ENCODE results near the gene RTN4R.

RTN4R gene

GRCh38 chr22:20215742-20216141 is 52.4 kb downstream of the RTN4R start:
- H3K27ac ChIP-seq (ENCODE audit: low read length) = no peak overlapping the region
- no peaks in the 10 kb centered on the region for H3K9me3 ChIP-seq (ENCODE audit: control insufficient read depth, low read depth, low read length)
- H3K4me3 ChIP-seq (ENCODE audit: low read length) = no peak overlapping the region
- H3K27me3 ChIP-seq (ENCODE audit: control insufficient read depth, insufficient read depth, low read length) = no peaks in the 10 kb centered on the region
- no peak overlapping the region for H3K9ac ChIP-seq (ENCODE audit: low read length)
- H3K36me3 ChIP-seq (ENCODE audit: control insufficient read depth, low read depth, low read length) = no peaks in the 10 kb centered on the region
- H3K4me1 ChIP-seq (ENCODE audit: control insufficient read depth, low read depth, low read length) = no peaks in the 10 kb centered on the region

GRCh38 chr22:20214853-20215252 is 53.3 kb downstream of the RTN4R start:
- H3K9me3 ChIP-seq (ENCODE audit: control insufficient read depth, low read depth, low read length) = no peaks in the 10 kb centered on the region
- H3K27ac ChIP-seq (ENCODE audit: low read length) = no peak overlapping the region
- H3K9ac ChIP-seq (ENCODE audit: low read length) = no peak overlapping the region
- no peaks in the 10 kb centered on the region for H3K4me1 ChIP-seq (ENCODE audit: control insufficient read depth, low read depth, low read length)
- no peaks in the 10 kb centered on the region for H3K27me3 ChIP-seq (ENCODE audit: control insufficient read depth, insufficient read depth, low read length)
- no peaks in the 10 kb centered on the region for H3K36me3 ChIP-seq (ENCODE audit: control insufficient read depth, low read depth, low read length)
- no peak overlapping the region for H3K4me3 ChIP-seq (ENCODE audit: low read length)

- Histone ChIP-seq H3K27me3 (ENCODE audit: control insufficient read depth, insufficient read depth, low read length) (no peaks in the 10 kb centered on the region), H3K9ac (ENCODE audit: low read length) (no peak overlapping the region), H3K9me3 (ENCODE audit: control insufficient read depth, low read depth, low read length) (no peaks in the 10 kb centered on the region), H3K36me3 (ENCODE audit: control insufficient read depth, low read depth, low read length) (no peaks in the 10 kb centered on the region), H3K4me1 (ENCODE audit: control insufficient read depth, low read depth, low read length) (no peaks in the 10 kb centered on the region), H3K27ac (ENCODE audit: low read length) (no peak overlapping the region), H3K4me3 (ENCODE audit: low read length) (no peak overlapping the region)
These were observed 54.0 kb downstream of the RTN4R start for GRCh38 chr22:20213833-20214708.

GRCh38 chr22:20212754-20213699 is 55.1 kb downstream of the RTN4R start:
- Histone ChIP-seq H3K27me3 (ENCODE audit: control insufficient read depth, insufficient read depth, low read length) (no peaks in the 10 kb centered on the region), H3K4me3 (ENCODE audit: low read length) (no peak overlapping the region), H3K4me1 (ENCODE audit: control insufficient read depth, low read depth, low read length) (no peaks in the 10 kb centered on the region), H3K9me3 (ENCODE audit: control insufficient read depth, low read depth, low read length) (no peaks in the 10 kb centered on the region), H3K36me3 (ENCODE audit: control insufficient read depth, low read depth, low read length) (no peaks in the 10 kb centered on the region), H3K27ac (ENCODE audit: low read length) (no peak overlapping the region), H3K9ac (ENCODE audit: low read length) (no peak overlapping the region)

- no peaks in the 10 kb centered on the region for H3K4me1 ChIP-seq (ENCODE audit: control insufficient read depth, low read depth, low read length)
- H3K27me3 ChIP-seq (ENCODE audit: control insufficient read depth, insufficient read depth, low read length) = no peaks in the 10 kb centered on the region
- H3K9me3 ChIP-seq (ENCODE audit: control insufficient read depth, low read depth, low read length) = no peaks in the 10 kb centered on the region
- no peaks in the 10 kb centered on the region for H3K36me3 ChIP-seq (ENCODE audit: control insufficient read depth, low read depth, low read length)
- no peak overlapping the region for H3K9ac ChIP-seq (ENCODE audit: low read length)
- no peak overlapping the region for H3K4me3 ChIP-seq (ENCODE audit: low read length)
- no peak overlapping the region for H3K27ac ChIP-seq (ENCODE audit: low read length)
These were observed 55.9 kb downstream of the RTN4R start for GRCh38 chr22:20211997-20212753.

GRCh38 chr22:20211409-20211996 is 56.6 kb downstream of the RTN4R start:
- Histone ChIP-seq H3K9me3 (ENCODE audit: control insufficient read depth, low read depth, low read length) (no peaks in the 10 kb centered on the region), H3K27me3 (ENCODE audit: control insufficient read depth, insufficient read depth, low read length) (no peaks in the 10 kb centered on the region), H3K4me3 (ENCODE audit: low read length) (no peak overlapping the region), H3K36me3 (ENCODE audit: control insufficient read depth, low read depth, low read length) (no peaks in the 10 kb centered on the region), H3K4me1 (ENCODE audit: control insufficient read depth, low read depth, low read length) (no peaks in the 10 kb centered on the region), H3K9ac (ENCODE audit: low read length) (no peak overlapping the region), H3K27ac (ENCODE audit: low read length) (no peak overlapping the region)

- Histone ChIP-seq H3K27ac (ENCODE audit: low read length) (no peak overlapping the region), H3K9me3 (ENCODE audit: control insufficient read depth, low read depth, low read length) (no peaks in the 10 kb centered on the region), H3K36me3 (ENCODE audit: control insufficient read depth, low read depth, low read length) (no peaks in the 10 kb centered on the region), H3K27me3 (ENCODE audit: control insufficient read depth, insufficient read depth, low read length) (no peaks in the 10 kb centered on the region), H3K4me3 (ENCODE audit: low read length) (no peak overlapping the region), H3K9ac (ENCODE audit: low read length) (no peak overlapping the region), H3K4me1 (ENCODE audit: control insufficient read depth, low read depth, low read length) (peaks cover 6% of the 10 kb centered on the region)
These were observed 57.6 kb downstream of the RTN4R start for GRCh38 chr22:20210473-20211059.

- Histone ChIP-seq H3K36me3 (ENCODE audit: control insufficient read depth, low read depth, low read length) (no peaks in the 10 kb centered on the region), H3K4me3 (ENCODE audit: low read length) (no peak overlapping the region), H3K27ac (ENCODE audit: low read length) (no peak overlapping the region), H3K27me3 (ENCODE audit: control insufficient read depth, insufficient read depth, low read length) (no peaks in the 10 kb centered on the region), H3K9ac (ENCODE audit: low read length) (no peak overlapping the region), H3K9me3 (ENCODE audit: control insufficient read depth, low read depth, low read length) (no peaks in the 10 kb centered on the region), H3K4me1 (ENCODE audit: control insufficient read depth, low read depth, low read length) (peaks cover 9% of the 10 kb centered on the region)
These were observed 58.3 kb downstream of the RTN4R start for GRCh38 chr22:20209761-20210250.

GRCh38 chr22:20208713-20209310 is 59.3 kb downstream of the RTN4R start:
- no peak overlapping the region for H3K9ac ChIP-seq (ENCODE audit: low read length)

GRCh38 chr22:20207277-20208025 is 60.7 kb downstream of the RTN4R start:
- H3K27me3 ChIP-seq (ENCODE audit: control insufficient read depth, insufficient read depth, low read length) = no peaks in the 10 kb centered on the region
- H3K9me3 ChIP-seq (ENCODE audit: control insufficient read depth, low read depth, low read length) = no peaks in the 10 kb centered on the region
- no peak overlapping the region for H3K27ac ChIP-seq (ENCODE audit: low read length)
- no peaks in the 10 kb centered on the region for H3K36me3 ChIP-seq (ENCODE audit: control insufficient read depth, low read depth, low read length)
- H3K4me1 ChIP-seq (ENCODE audit: control insufficient read depth, low read depth, low read length) = peaks cover 24% of the 10 kb centered on the region
- H3K4me3 ChIP-seq (ENCODE audit: low read length) = no peak overlapping the region
- H3K9ac ChIP-seq (ENCODE audit: low read length) = no peak overlapping the region

More at GRCh38 chr22:20208713-20209310, 59.3 kb downstream of the RTN4R start:
- no peak overlapping the region for H3K27ac ChIP-seq (ENCODE audit: low read length)
- no peaks in the 10 kb centered on the region for H3K36me3 ChIP-seq (ENCODE audit: control insufficient read depth, low read depth, low read length)
- no peaks in the 10 kb centered on the region for H3K9me3 ChIP-seq (ENCODE audit: control insufficient read depth, low read depth, low read length)
- H3K4me3 ChIP-seq (ENCODE audit: low read length) = no peak overlapping the region
- peaks cover 15% of the 10 kb centered on the region for H3K4me1 ChIP-seq (ENCODE audit: control insufficient read depth, low read depth, low read length)
- H3K27me3 ChIP-seq (ENCODE audit: control insufficient read depth, insufficient read depth, low read length) = no peaks in the 10 kb centered on the region

Measured in iPS-18a (cell line).